Measurements from ENCODE around the gene GRM7. TPM values are rescaled to one million over a fixed set of nuclear protein-coding genes. Genes with fewer than 3 reads are reported as not detected.

The GRM7 gene
- total and polyA plus RNA-seq, 2 donors (not counting 1 experiment from before 2014, with no cell fraction given) = not detected

DNA sequence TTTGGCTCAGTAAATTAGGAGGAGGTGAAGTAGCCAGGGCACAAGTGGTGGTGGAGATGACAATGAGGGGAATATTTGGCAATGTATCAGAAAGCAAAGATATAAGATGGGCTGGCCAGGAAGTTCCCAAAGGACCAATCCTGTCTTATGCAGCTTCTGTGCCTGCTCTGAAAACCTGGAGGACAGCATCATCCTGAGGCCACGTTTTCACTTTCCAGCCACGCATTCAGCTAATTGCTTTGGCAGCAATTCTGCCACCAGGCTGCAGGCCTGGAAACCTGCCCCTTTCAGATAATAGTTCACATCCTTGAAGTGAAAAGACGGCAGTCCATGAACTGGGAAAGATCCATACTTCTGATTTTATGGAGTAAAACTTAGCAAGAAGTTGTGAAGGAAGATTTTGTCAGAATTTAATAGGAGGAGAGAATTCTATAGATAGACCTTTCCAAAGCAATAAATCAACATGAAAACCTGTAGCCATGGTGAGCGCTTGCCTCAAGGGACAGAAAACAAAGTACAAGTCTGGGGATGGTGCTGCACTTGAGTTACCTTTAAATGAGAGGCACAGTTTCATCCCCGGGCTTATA is 682.5 kb downstream of the GRM7 start:
- H3K4me1 ChIP-seq (ENCODE audit: control insufficient read depth, extremely low read depth, insufficient read depth, low read length) = no peaks in the 10 kb centered on the region
- no peak overlapping the region for H3K27ac ChIP-seq (ENCODE audit: insufficient read depth, low read length)
- H3K9me3 ChIP-seq (ENCODE audit: control insufficient read depth, insufficient read depth, low read depth, low read length) = no peaks in the 10 kb centered on the region
- no peaks in the 10 kb centered on the region for H3K79me2 ChIP-seq (ENCODE audit: control insufficient read depth, insufficient read depth, low read length)
- TF ChIP-seq EZH2 (IDR thresholded peaks at IDR 0.05; ENCODE audit: low read length, missing control alignments) (no peak), CTCF (conservative IDR thresholded peaks at IDR 0.05 in 1 of 2, IDR thresholded peaks at IDR 0.05 in 1 of 2; ENCODE audit: low read depth in 1 of 2, low read length in 2 of 2) (no peak)
- H3K27me3 ChIP-seq (ENCODE audit: control insufficient read depth, insufficient read depth, low read length) = no peaks in the 10 kb centered on the region
- H3K4me3 ChIP-seq (replicated peaks in 1 of 4; ENCODE audit: control extremely low read depth in 1 of 4, insufficient read depth in 1 of 4, low read depth in 3 of 4, low read length in 4 of 4) = no peak overlapping the region
- H3K4me2 ChIP-seq (ENCODE audit: extremely low read depth, insufficient read depth, low read length) = no peak overlapping the region
- H3K9ac ChIP-seq (ENCODE audit: insufficient read depth, low read length) = no peak overlapping the region
- H3K36me3 ChIP-seq (ENCODE audit: control insufficient read depth, insufficient read depth, low read length) = no peaks in the 10 kb centered on the region
- peak in 1 of 2 donors; percentile 19 for DNase-seq (ENCODE audit: low read depth in 2 of 2)
- no peak overlapping the region for H2AFZ ChIP-seq (ENCODE audit: low read length)
- H4K20me1 ChIP-seq (ENCODE audit: control insufficient read depth, extremely low read depth, insufficient read depth, low read length) = no peaks in the 10 kb centered on the region

DNA sequence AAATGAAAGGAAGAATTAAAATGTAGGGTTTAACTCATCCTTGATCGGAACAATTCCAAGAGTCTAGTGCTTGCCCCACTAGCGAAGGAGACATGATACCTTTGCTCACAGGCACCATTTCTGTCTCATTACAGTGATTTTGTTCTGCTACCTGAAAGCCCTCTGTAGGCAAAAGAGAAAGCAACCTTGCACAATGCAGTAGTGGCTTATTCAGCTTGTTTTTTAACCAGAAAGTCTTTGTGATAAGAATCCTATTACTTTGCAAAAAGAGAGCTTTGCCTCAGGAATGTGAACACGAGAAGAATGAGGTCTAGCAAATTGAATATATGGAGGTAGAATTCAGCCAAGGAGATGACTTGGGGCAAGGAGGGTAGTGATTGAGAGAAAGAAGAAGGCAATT is 684.4 kb downstream of the GRM7 start:
- no peak overlapping the region for H3K9ac ChIP-seq (ENCODE audit: insufficient read depth, low read length)
- H3K4me1 ChIP-seq (ENCODE audit: control insufficient read depth, extremely low read depth, insufficient read depth, low read length) = no peaks in the 10 kb centered on the region
- no peaks in the 10 kb centered on the region for H3K27me3 ChIP-seq (ENCODE audit: control insufficient read depth, insufficient read depth, low read length)
- H4K20me1 ChIP-seq (ENCODE audit: control insufficient read depth, extremely low read depth, insufficient read depth, low read length) = no peaks in the 10 kb centered on the region
- H3K4me3 ChIP-seq (replicated peaks in 1 of 4; ENCODE audit: control extremely low read depth in 1 of 4, insufficient read depth in 1 of 4, low read depth in 3 of 4, low read length in 4 of 4) = no peak overlapping the region
- H3K27ac ChIP-seq (ENCODE audit: insufficient read depth, low read length) = no peak overlapping the region
- no peaks in the 10 kb centered on the region for H3K9me3 ChIP-seq (ENCODE audit: control insufficient read depth, insufficient read depth, low read depth, low read length)
- H3K79me2 ChIP-seq (ENCODE audit: control insufficient read depth, insufficient read depth, low read length) = no peaks in the 10 kb centered on the region
- no peak overlapping the region for H2AFZ ChIP-seq (ENCODE audit: low read length)
- H3K36me3 ChIP-seq (ENCODE audit: control insufficient read depth, insufficient read depth, low read length) = no peaks in the 10 kb centered on the region
- DNase-seq (ENCODE audit: low read depth in 2 of 2) = peak in 1 of 2 donors; percentile 32
- H3K4me2 ChIP-seq (ENCODE audit: extremely low read depth, insufficient read depth, low read length) = no peak overlapping the region
- TF ChIP-seq EZH2 (IDR thresholded peaks at IDR 0.05; ENCODE audit: low read length, missing control alignments) (no peak), CTCF (conservative IDR thresholded peaks at IDR 0.05 in 1 of 2, IDR thresholded peaks at IDR 0.05 in 1 of 2; ENCODE audit: low read depth in 1 of 2, low read length in 2 of 2) (no peak)

GRCh38 chr3:7546253-7546652 is 685.3 kb downstream of the GRM7 start:
- Histone ChIP-seq H3K36me3 (ENCODE audit: control insufficient read depth, insufficient read depth, low read length) (no peaks in the 10 kb centered on the region), H2AFZ (ENCODE audit: low read length) (no peak overlapping the region), H3K4me3 (replicated peaks in 1 of 4; ENCODE audit: control extremely low read depth in 1 of 4, insufficient read depth in 1 of 4, low read depth in 3 of 4, low read length in 4 of 4) (no peak overlapping the region), H3K4me2 (ENCODE audit: extremely low read depth, insufficient read depth, low read length) (no peak overlapping the region), H3K79me2 (ENCODE audit: control insufficient read depth, insufficient read depth, low read length) (no peaks in the 10 kb centered on the region), H3K9ac (ENCODE audit: insufficient read depth, low read length) (no peak overlapping the region), H3K27me3 (ENCODE audit: control insufficient read depth, insufficient read depth, low read length) (no peaks in the 10 kb centered on the region), H3K4me1 (ENCODE audit: control insufficient read depth, extremely low read depth, insufficient read depth, low read length) (no peaks in the 10 kb centered on the region), H3K27ac (ENCODE audit: insufficient read depth, low read length) (no peak overlapping the region), H3K9me3 (ENCODE audit: control insufficient read depth, insufficient read depth, low read depth, low read length) (no peaks in the 10 kb centered on the region), H4K20me1 (ENCODE audit: control insufficient read depth, extremely low read depth, insufficient read depth, low read length) (no peaks in the 10 kb centered on the region)
- DNase-seq (ENCODE audit: low read depth in 2 of 2) = peak; percentile 40 to 48
- TF ChIP-seq EZH2 (IDR thresholded peaks at IDR 0.05; ENCODE audit: low read length, missing control alignments) = no peak
- no peak for TF ChIP-seq CTCF (conservative IDR thresholded peaks at IDR 0.05 in 1 of 2, IDR thresholded peaks at IDR 0.05 in 1 of 2; ENCODE audit: low read depth in 1 of 2, low read length in 2 of 2)
